GM15510 (cell line): Measurements from ENCODE around the gene PITX1.

Experiments
- POLR2A ChIP-seq: IDR thresholded peaks from 3 replicates; pipeline ENCODE4 v1.6.1; 2011; ENCODE audit warnings: borderline replicate concordance; ENCODE audit not compliant: insufficient read length; ENCODE audit errors: extremely low read depth

Gene PITX1

GRCh38 chr5:135013947-135014570, 20.0 kb downstream of the PITX1 start:
- TF ChIP-seq POLR2A = no peak

- no peak for TF ChIP-seq POLR2A
These were observed 20.6 kb downstream of the PITX1 start for GRCh38 chr5:135013445-135013844.

- no peak for TF ChIP-seq POLR2A
These were observed 21.1 kb downstream of the PITX1 start for GRCh38 chr5:135012951-135013391.

GRCh38 chr5:135012033-135012588, 21.9 kb downstream of the PITX1 start:
- no peak for TF ChIP-seq POLR2A

- TF ChIP-seq POLR2A = no peak
These were observed 22.5 kb downstream of the PITX1 start for GRCh38 chr5:135011355-135012032.

- TF ChIP-seq POLR2A = no peak
These were observed 23.3 kb downstream of the PITX1 start for GRCh38 chr5:135010502-135011354.

- TF ChIP-seq POLR2A = no peak
These were observed 24.1 kb downstream of the PITX1 start for GRCh38 chr5:135009736-135010501.

GRCh38 chr5:135008981-135009735, 24.9 kb downstream of the PITX1 start:
- TF ChIP-seq POLR2A = no peak

- TF ChIP-seq POLR2A = no peak
These were observed 25.5 kb downstream of the PITX1 start for GRCh38 chr5:135008556-135008955.

- TF ChIP-seq POLR2A = no peak
These were observed 26.2 kb downstream of the PITX1 start for GRCh38 chr5:135007749-135008363.

GRCh38 chr5:135007305-135007704, 26.7 kb downstream of the PITX1 start:
- TF ChIP-seq POLR2A = no peak

- no peak for TF ChIP-seq POLR2A
These were observed 29.0 kb downstream of the PITX1 start for GRCh38 chr5:135005076-135005475.

GRCh38 chr5:135004376-135004775, 29.7 kb downstream of the PITX1 start:
- no peak for TF ChIP-seq POLR2A
